Fibroblast of villous mesenchyme (primary cell): ENCODE measurements around the gene SLC22A15. TPM values are rescaled to one million over a fixed set of nuclear protein-coding genes. Genes with fewer than 3 reads are reported as not detected.

Source experiments
- total RNA-seq: library from RNA; depleted of rRNA; stranded (reverse); fragments of >200 nt; gene quantifications from 2 replicates; pipeline ENCODE4 v1.2.3, GENCODE V29; 2012

Gene SLC22A15
- total RNA-seq, 1 donor: 7.8 TPM

Other genes starting within 250 kb of the SLC22A15 start
- not detected in 2 replicates for gene CASQ2, start 207.8 kb upstream of the SLC22A15 start, total RNA-seq
- under 0.01 TPM in 2 replicates for gene NHLH2, start 135.4 kb upstream of the SLC22A15 start, total RNA-seq
- gene MAB21L3, start 134.9 kb downstream of the SLC22A15 start, total RNA-seq: under 0.01 TPM in 2 replicates